Neutrophil (primary cell): ENCODE results near the gene NR2C1.

Source experiments
- H3K27ac ChIP-seq: fragments of 200-600 bp; sonication (generic); 2 replicates; pipeline ENCODE4 v1.5.1; 2016; ENCODE audit warnings: mild to moderate bottlenecking, moderate library complexity
- H3K27me3 ChIP-seq: fragments of 200-600 bp; sonication (generic); 2 replicates; pipeline ENCODE4 v1.6.0; 2016; ENCODE audit warnings: mild to moderate bottlenecking
- H3K36me3 ChIP-seq: fragments of 200-600 bp; sonication (generic); 2 replicates; pipeline ENCODE4 v1.5.1; 2017
- H3K4me1 ChIP-seq, 2 experiments: fragments of 200-600 bp in 1 of 2; sonication (generic) in 1 of 2; 1 replicate in 1 of 2; 2 replicates in 1 of 2; pipeline versions ENCODE4 v1.5.1 to v1.6.1; 2013 to 2016; ENCODE audit warnings: low read depth in 1 of 2, low read length in 1 of 2, mild to moderate bottlenecking in 1 of 2, moderate library complexity in 1 of 2; ENCODE audit not compliant: control insufficient read depth in 1 of 2, insufficient read depth in 1 of 2
- H3K4me3 ChIP-seq, 2 experiments: fragments of 200-600 bp in 1 of 2; sonication (generic) in 1 of 2; 1 replicate in 1 of 2; 2 replicates in 1 of 2; pipeline ENCODE4 v1.5.1; 2013 to 2016; ENCODE audit warnings: low read depth in 1 of 2, low read length in 1 of 2, mild to moderate bottlenecking in 1 of 2, moderate library complexity in 1 of 2
- H3K9me3 ChIP-seq: fragments of 200-600 bp; sonication (generic); 2 replicates; pipeline ENCODE4 v1.5.1; 2016
- CTCF ChIP-seq: fragments of 200-600 bp; sonication (generic); IDR thresholded peaks from 2 replicates; pipeline ENCODE4 v1.5.1; 2016; ENCODE audit warnings: antibody characterized with exemption

NR2C1 gene

DNA sequence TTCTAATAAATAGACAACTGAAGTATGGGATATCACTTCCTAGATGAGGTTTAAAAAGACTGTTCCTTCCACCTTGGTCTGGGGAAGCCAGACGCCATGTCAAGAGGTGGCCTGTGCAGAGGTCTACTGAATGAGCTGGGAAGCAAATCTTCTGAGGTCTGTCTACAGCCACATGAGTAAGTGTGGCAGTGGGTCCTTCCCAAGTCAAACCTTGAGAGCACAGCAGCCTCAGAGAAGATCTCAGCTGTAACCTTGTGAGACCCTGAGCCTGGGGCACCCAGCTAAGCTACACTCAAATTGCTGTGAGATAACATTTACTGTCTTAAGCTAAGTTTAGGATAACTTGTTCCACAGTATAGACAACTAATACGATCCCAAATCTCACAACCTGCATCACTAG, 90.1 kb downstream of the NR2C1 start:
- no peaks in the 10 kb centered on the region for H3K4me1 ChIP-seq
- no peak for TF ChIP-seq CTCF
- no peak overlapping the region for H3K4me3 ChIP-seq
- H3K36me3 ChIP-seq = peaks cover 4% of the 10 kb centered on the region
- no peaks in the 10 kb centered on the region for H3K27me3 ChIP-seq
- no peaks in the 10 kb centered on the region for H3K9me3 ChIP-seq
- no peak overlapping the region for H3K27ac ChIP-seq

- Histone ChIP-seq H3K4me3 (no peak overlapping the region), H3K27me3 (no peaks in the 10 kb centered on the region), H3K36me3 (peaks cover 4% of the 10 kb centered on the region), H3K4me1 (no peaks in the 10 kb centered on the region), H3K27ac (no peak overlapping the region), H3K9me3 (no peaks in the 10 kb centered on the region)
- TF ChIP-seq CTCF = no peak
Observed at GRCh38 chr12:94982456-94982855, 91.0 kb downstream of the NR2C1 start.

- Histone ChIP-seq H3K27me3 (no peaks in the 10 kb centered on the region), H3K9me3 (no peaks in the 10 kb centered on the region), H3K4me1 (no peaks in the 10 kb centered on the region), H3K4me3 (no peak overlapping the region), H3K27ac (no peak overlapping the region), H3K36me3 (peaks cover 4% of the 10 kb centered on the region)
- no peak for TF ChIP-seq CTCF
Observed at GRCh38 chr12:94980577-94980976, 92.8 kb downstream of the NR2C1 start.

GRCh38 chr12:94979941-94980340, 93.5 kb downstream of the NR2C1 start:
- Histone ChIP-seq H3K9me3 (no peaks in the 10 kb centered on the region), H3K36me3 (peaks cover 4% of the 10 kb centered on the region), H3K4me3 (no peak overlapping the region), H3K27me3 (no peaks in the 10 kb centered on the region), H3K27ac (no peak overlapping the region), H3K4me1 (no peaks in the 10 kb centered on the region)
- no peak for TF ChIP-seq CTCF

GRCh38 chr12:94977766-94978468, 95.5 kb downstream of the NR2C1 start:
- H3K27me3 ChIP-seq = no peaks in the 10 kb centered on the region
- H3K27ac ChIP-seq = no peak overlapping the region
- TF ChIP-seq CTCF = no peak
- no peaks in the 10 kb centered on the region for H3K4me1 ChIP-seq
- no peak overlapping the region for H3K4me3 ChIP-seq
- H3K36me3 ChIP-seq = no peaks in the 10 kb centered on the region
- no peaks in the 10 kb centered on the region for H3K9me3 ChIP-seq
